NCI-H526 treated with DMSO at 0.1 percent for 48 hours (cell line): ENCODE data around the gene TMIGD3.

ENCODE experiments used
- DNase-seq: peaks from one replicate; lab custom pipeline; 2025; lab: John Stamatoyannopoulos, UW

TMIGD3 gene

GRCh38 chr1:111507411-111508201, 4.2 kb upstream of the TMIGD3 start:
- DNase-seq, result peak; percentile 30

DNA sequence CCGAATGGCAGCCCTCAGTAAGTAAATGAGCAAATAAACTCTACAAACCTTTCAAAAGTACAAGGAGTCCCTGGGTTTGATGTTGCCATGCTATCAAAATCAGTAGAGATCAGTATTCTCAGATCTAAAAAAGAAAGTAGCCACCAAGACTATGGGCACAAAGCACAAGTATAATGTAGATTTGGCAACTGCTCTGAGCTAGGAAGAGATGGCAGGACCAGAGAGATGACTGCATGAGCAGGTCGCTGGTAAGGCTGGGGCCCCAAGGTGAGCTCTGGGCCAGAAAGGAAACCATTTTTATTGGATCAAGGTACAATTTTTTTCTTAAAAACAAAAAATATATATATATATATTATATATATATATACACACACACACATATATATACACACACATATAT, 3.1 kb upstream of the TMIGD3 start:
- DNase-seq, result no peak

DNA sequence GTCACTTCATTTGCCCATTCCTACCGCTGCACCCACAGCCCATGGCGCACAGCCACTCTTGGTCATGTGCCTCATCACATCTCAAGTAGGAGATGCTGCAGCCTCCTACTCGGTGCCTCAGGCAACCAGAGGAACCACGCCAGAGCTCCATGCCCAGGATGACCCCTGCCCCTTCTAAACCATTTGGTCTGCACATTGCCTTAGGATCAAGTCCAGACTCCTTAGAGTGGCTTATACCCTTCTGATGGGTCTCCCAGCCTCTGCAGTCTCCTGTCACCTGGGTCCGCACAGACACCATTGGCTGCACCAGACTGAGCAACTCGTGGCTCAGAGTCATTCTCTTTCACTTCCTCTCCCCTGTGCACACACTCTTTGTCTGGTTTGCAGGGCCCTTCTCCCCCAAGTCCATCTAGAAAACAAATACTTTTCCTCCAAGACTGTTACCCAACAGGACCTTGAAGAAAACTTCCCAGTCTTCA, 2.2 kb upstream of the TMIGD3 start:
- no peak for DNase-seq

DNA sequence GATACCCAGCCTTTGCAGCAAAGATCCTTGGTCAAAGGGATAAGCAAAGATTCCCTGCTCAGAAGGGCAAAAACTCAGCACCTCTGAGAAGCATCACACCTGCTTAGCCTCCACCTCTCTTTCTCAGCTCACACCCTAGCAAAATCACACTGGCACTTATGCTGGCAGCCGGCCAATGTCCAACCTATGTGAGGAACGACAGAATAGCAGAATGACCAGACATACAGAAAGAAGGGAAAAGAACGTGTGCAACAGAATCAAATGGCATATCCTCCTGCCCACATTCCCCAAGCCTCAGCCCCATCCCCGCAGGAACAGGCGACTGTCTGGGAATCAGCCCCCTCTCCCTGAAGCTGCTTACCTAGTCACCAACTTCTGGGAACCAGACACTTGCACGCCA, 664 bp upstream of the TMIGD3 start:
- no peak for DNase-seq

DNA sequence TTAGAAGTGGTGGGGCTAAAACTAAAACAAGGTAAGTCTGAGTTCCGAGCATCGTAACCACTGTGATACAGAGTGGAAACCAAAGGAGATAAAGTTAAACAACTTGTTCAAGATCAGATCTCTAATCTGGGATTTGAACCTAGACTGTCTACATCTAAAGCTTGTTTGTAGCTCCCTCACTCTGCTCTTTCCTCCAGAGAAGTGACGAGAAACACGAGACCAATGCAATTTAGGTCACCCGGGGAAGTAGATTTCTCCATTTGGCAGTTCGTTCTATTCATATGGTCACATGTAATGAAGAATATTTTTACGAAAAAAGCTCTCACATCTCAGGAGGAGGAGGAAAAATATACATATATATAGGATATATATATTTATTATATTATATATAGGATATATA, 1.8 kb downstream of the TMIGD3 start:
- DNase-seq, result no peak

GRCh38 chr1:111499026-111499785, 4.2 kb downstream of the TMIGD3 start:
- DNase-seq, result no peak

DNA sequence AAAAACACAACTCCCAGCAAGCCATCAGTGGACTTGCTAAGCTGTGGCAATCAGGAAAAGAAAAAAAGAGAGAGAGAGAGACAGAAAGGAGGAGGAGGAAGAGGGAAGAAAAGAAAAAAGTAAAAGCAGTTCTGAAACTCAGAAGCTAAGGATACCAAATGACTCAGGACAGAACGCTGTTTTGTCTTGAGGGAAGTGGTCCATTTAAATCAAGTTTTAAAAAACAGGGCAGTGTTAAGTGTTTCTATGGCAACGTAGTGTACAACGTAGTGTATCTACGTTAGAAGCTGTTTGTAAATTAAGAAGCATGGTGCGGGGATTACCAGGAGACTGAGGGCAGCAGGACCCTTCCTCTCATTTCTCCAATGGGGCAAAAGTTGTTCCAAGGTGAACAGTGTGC, 5.8 kb downstream of the TMIGD3 start:
- DNase-seq, result no peak

- no peak for DNase-seq
Observed at GRCh38 chr1:111496398-111496797, 7.0 kb downstream of the TMIGD3 start.

DNA sequence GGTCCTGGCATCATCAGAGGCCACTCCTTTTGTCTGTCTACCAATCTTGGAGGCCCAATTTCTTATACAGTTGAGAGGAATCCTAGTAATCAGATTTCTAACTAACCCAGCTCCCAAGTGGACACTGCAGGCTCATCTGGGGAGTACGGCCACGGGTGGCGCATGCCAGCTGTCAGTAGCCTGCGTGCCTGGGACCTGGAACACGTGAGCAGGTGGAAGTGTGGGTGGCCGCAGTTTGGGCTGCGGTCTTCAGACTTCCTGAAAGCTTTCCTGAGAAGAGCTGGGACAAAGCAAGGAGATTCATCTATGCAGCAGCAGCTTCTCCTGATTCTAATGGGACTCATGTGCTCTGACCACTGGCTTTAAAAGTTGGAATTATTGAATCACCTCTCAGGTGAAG, 12.4 kb downstream of the TMIGD3 start:
- no peak for DNase-seq

- DNase-seq, result no peak
Observed at GRCh38 chr1:111490220-111490619, 13.2 kb downstream of the TMIGD3 start.

DNA sequence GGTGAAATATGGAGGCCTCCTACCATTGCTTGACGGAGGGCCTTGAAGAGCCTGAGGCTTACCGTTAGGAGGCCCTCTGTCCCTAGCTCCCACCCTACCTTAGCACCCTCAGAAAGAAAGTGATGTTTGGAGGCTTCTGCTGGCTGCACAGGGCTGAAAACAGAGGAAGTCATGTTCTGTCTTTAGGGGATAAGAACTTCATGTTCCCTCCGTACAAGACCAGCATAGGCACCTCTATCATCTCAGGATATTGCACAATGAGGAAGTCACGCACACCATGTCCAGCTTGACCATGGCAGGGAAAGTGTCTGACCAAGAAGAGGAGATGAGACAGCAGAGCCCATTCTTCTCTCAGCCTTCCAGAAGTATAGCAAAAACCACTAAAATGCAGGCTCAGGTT, 13.8 kb downstream of the TMIGD3 start:
- no peak for DNase-seq

DNA sequence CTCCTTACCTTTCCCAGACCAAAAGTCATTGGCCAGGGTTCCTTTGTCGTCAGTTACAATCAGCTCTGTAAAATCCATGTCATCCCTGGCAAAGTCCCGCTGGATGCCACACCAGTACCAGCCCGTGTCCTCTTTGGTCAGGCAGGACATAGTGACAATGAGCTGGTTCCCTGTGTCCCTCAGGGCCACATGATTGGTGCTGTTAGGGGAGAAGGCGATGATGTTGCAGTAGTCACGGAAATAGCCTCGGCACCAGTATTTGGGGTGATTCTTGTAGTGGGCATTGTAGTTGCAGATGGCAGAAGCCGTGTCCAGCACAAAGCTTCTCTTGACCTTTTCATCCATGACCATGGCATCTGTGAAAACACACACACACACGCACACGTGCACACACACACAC, 14.8 kb downstream of the TMIGD3 start:
- no peak for DNase-seq

DNA sequence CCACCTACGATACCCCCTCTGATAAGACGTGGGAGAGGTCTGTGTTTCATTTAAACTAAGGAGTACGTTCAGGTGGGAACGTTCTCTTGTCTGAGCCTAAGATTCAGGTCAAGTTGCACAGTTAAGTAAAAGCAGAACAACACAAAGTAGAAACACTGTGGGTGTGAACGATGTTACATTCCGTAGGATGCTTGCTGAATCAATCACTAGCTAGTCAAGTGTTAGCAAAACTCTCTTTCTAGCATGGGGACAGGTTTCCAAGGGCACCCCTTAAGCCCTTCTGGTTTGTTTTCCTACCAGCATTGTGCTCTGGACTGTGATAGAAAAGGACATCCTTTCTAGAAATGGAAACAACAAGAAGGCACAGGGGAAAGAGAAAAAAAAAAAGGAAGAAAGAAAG, 16.3 kb downstream of the TMIGD3 start:
- DNase-seq, result no peak

GRCh38 chr1:111486431-111486830, 17.0 kb downstream of the TMIGD3 start:
- no peak for DNase-seq

- no peak for DNase-seq
Observed at GRCh38 chr1:111484391-111485026, 18.9 kb downstream of the TMIGD3 start.

DNA sequence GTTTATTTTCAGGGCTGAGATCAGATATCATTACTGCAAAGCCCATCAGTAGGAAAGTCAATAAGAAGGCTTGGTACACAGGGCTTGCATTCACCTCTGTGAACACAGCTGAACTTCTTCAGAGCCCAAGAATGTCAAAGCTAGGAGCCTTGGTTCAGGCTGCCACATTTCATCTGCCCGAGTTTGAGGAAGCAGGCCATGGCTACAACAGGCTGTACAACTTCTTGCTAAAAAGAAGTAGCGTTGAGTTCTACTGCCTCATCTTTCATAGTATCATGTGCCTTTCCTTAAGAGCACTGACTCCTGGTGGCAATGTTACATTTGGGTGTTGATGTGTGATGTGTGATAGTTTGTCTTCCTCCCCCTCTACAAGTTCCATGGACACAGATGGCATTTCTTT, 19.6 kb downstream of the TMIGD3 start:
- DNase-seq, result no peak

DNA sequence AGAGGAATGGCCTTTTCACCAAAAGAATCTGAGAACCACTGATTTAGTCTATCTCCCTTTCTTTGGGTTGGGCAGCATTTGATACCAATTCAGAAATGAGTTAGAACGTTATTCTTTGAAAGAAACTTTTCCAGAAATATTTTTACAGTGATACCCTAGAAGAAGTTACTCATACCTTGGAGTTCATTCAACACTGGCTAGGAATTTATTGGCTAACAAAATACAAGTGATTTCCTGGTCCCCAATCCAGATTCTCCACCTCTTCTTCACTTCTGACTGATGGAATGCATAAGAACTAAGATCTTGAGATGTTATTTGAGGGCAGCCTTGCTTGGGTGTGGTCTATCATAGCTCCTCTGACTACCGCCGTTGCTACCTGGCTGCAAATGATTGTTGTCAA, 20.3 kb downstream of the TMIGD3 start:
- DNase-seq, result no peak

DNA sequence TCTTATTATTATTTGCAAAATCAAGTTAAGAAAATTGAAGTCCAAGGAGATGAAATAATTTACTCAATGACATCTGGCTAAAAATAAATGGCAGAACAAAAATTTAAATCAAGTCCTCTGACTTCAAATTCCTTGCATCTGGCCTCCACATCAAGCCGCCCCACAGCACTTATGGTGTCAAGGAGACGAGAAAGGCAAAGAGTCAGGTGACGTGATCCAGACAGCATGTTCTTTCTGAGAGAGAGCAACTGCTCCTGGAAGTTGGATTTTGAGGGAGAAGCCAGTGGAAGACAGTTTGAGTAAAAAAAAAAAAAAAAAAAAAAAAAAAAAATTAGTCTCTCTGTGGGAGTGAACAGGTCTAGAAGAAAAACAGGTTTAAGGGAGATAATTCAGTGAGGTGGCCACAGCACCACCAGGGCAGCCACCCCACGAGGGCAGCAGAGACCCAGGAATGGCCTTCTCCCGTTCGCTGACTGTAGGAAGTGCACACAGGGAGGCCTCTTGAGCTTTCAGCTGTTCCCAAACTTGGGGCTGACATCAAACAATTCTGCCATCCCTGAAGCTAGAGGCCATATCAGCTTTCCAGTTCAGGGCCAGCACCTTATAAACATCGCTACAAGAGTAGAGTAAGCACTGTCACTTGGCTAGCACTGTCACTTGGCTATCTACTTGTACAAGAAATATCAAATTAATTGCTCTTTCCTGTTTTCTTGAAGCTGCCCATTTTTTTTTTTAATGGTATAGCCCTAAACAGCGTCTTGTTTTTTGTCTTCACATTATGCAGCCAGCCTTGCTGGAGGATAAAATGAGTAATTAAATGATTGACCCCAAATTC, 21.8 kb downstream of the TMIGD3 start:
- DNase-seq, result peak; percentile 31

DNA sequence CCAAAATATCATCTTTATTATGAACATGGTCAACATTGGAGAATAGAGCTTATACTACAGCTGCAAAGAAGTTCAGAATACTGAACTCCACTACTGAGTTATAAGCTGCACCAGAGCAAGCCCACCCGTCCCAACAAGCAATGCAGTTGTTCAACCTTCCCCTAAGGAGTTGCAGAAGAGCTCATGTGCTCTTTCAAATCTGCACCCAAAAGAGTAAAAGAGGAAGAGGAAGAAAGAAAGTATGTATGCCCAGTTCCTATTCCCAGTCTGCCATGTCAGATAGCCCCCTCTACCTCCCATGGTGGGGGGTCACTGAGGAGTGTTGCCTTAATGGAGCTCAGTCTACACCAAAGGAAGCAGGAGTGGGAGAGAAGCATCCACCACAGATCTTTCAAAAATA, 22.8 kb downstream of the TMIGD3 start:
- no peak for DNase-seq

GRCh38 chr1:111476761-111477309, 26.6 kb downstream of the TMIGD3 start:
- no peak for DNase-seq

DNA sequence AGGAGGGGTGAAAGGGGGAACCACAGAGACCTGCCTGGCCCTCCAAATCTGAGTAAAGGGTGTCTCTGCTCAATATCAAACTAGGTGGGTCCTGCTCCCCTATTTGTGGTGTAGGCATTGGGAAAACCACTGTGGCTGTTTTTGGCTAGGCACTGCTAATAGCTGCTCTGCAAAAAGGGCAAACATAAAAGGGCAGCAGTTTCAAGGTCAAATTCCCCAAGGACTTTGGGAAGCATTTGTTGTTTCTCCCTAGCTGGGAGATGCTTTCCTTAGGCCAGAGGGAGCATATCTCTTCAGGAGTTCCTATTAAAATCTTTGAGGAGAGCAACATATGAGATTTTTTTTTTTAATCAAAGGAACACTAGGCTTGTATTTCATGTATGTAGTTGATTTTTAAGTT, 27.2 kb downstream of the TMIGD3 start:
- no peak for DNase-seq

DNA sequence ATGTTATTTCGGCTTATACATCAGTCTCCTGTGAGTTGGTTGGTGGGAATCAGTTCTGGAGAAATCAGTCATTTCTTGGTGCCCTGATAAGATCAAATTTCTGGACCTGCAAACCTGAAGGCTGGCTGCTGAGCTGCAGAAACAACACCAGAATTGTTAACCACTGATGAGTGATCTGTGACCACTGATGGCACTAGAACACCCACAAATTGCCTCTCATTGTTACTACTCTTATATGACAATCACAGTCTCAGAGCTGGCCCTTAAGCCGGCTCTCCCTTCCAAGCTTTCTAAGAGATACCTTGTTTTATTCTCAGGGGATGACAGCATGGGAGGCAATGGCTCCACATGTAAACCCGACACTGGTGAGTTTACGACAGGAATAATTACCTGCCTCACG, 27.7 kb downstream of the TMIGD3 start:
- no peak for DNase-seq
